Mesendoderm (in vitro differentiated cells): ENCODE results near the gene PARP11.
A peak's percentile ranks its signal among the peaks of the same experiment; 100 is the strongest.

ENCODE experiments used
- DNase-seq: peaks from one replicate; pipeline ENCODE4 v3.0.0; 2013
- H2AK5ac ChIP-seq: 2 replicates; pipeline ENCODE4 v1.6.1; 2013; ENCODE audit warnings: low read length, inconsistent platforms
- H2BK120ac ChIP-seq: 2 replicates; pipeline ENCODE4 v1.6.1; 2013; ENCODE audit warnings: low read depth, mild to moderate bottlenecking, low read length, moderate library complexity, mixed read lengths
- H2BK15ac ChIP-seq: replicated peaks from 2 replicates; pipeline ENCODE4 v1.6.1; 2013; ENCODE audit warnings: low read depth, mild to moderate bottlenecking, moderate library complexity
- H2BK5ac ChIP-seq: 2 replicates; pipeline ENCODE4 v1.6.1; 2013; ENCODE audit warnings: low read length, inconsistent platforms
- H3K18ac ChIP-seq: 2 replicates; pipeline ENCODE4 v1.6.1; 2013; ENCODE audit warnings: mild to moderate bottlenecking, low read length, mixed read lengths
- H3K23ac ChIP-seq: one replicate; pipeline ENCODE4 v1.6.1; 2013; ENCODE audit warnings: low read length
- H3K27ac ChIP-seq: 2 replicates; pipeline ENCODE4 v1.5.1; 2013; ENCODE audit warnings: low read depth, mild to moderate bottlenecking, inconsistent platforms, low read length, moderate library complexity
- H3K27me3 ChIP-seq: 2 replicates; pipeline ENCODE4 v1.6.1; 2013; ENCODE audit warnings: low read length, control low read depth, mild to moderate bottlenecking, inconsistent platforms; ENCODE audit not compliant: insufficient read depth, poor library complexity
- H3K36me3 ChIP-seq: 2 replicates; pipeline ENCODE4 v1.6.1; 2013; ENCODE audit warnings: low read length, inconsistent platforms; ENCODE audit not compliant: control insufficient read depth, insufficient read depth
- H3K4ac ChIP-seq: one replicate; pipeline ENCODE4 v1.6.1; 2013; ENCODE audit warnings: low read depth, mild to moderate bottlenecking, low read length, moderate library complexity
- H3K4me1 ChIP-seq: 2 replicates; pipeline ENCODE4 v1.6.1; 2013; ENCODE audit warnings: low read depth, low read length, inconsistent platforms; ENCODE audit not compliant: control insufficient read depth
- H3K4me2 ChIP-seq: 2 replicates; pipeline ENCODE4 v1.6.1; 2013; ENCODE audit warnings: low read length
- H3K4me3 ChIP-seq: 2 replicates; pipeline ENCODE4 v1.5.1; 2013; ENCODE audit warnings: mild to moderate bottlenecking, low read length
- H3K56ac ChIP-seq: one replicate; pipeline ENCODE4 v1.6.1; 2013; ENCODE audit warnings: low read length
- H3K79me1 ChIP-seq: 2 replicates; pipeline ENCODE4 v1.6.1; 2013; ENCODE audit warnings: low read length, inconsistent platforms
- H3K79me2 ChIP-seq: 2 replicates; pipeline ENCODE4 v1.6.1; 2013; ENCODE audit warnings: mild to moderate bottlenecking, low read length; ENCODE audit not compliant: control insufficient read depth, insufficient read depth
- H3K9ac ChIP-seq: 2 replicates; pipeline ENCODE4 v1.6.1; 2013; ENCODE audit warnings: low read length, inconsistent platforms
- H4K5ac ChIP-seq: one replicate; pipeline ENCODE4 v1.6.1; 2013; ENCODE audit warnings: low read length
- H4K8ac ChIP-seq: one replicate; pipeline ENCODE4 v1.6.1; 2013; ENCODE audit warnings: low read depth, mild to moderate bottlenecking, control low read depth, low read length, moderate library complexity
- WGBS: extraction: QIAGEN DNeasy Blood & Tissue Kit; methylation state at CpG from one replicate; pipeline ENCODE4 v1.1.7; 2013; ENCODE audit warnings: low lambda C conversion rate, missing lambda C conversion rate; ENCODE audit not compliant: insufficient coverage; ENCODE audit errors: extremely low coverage; 5-methylcytosine and 5-hydroxymethylcytosine counted together

Gene PARP11

DNA sequence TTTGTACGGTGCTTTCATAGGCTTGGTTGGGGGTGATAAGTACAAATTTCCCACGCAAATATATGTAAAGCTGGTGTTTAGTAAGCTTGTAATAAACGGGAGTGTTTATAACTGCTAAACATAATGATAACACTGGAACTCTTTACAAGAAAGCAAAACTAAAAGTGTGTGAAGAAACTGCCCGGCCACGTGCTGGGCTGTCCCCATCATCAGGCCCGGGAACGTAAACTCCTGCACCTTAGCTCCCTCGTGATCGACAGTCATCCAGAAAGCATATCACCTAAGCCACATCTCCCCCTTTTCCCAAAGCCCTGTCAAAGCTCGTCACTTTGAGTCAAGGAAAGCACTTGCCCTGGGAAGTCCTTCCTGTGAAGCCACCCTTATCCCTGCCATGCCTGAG is 18.0 kb upstream of the PARP11 start:
- H3K4me2 ChIP-seq: no peak overlapping the region
- H3K18ac ChIP-seq: no peak overlapping the region
- no peak overlapping the region for H2AK5ac ChIP-seq
- no peak overlapping the region for H3K4me3 ChIP-seq
- no peaks in the 10 kb centered on the region for H3K36me3 ChIP-seq
- no CpG with 5 or more reads among the region's 10 CpGs for WGBS
- no peak overlapping the region for H2BK5ac ChIP-seq
- H3K79me2 ChIP-seq: no peaks in the 10 kb centered on the region
- no peak overlapping the region for H2BK15ac ChIP-seq
- no peak overlapping the region for H3K9ac ChIP-seq
- H3K27ac ChIP-seq: no peak overlapping the region
- no peaks in the 10 kb centered on the region for H3K79me1 ChIP-seq
- H2BK120ac ChIP-seq: no peak overlapping the region
- H4K5ac ChIP-seq: no peak overlapping the region
- H3K27me3 ChIP-seq: no peaks in the 10 kb centered on the region
- no peak overlapping the region for H3K23ac ChIP-seq
- no peak for DNase-seq
- H3K4me1 ChIP-seq: no peaks in the 10 kb centered on the region
- H3K4ac ChIP-seq: no peak overlapping the region
- H4K8ac ChIP-seq: no peak overlapping the region
- H3K56ac ChIP-seq: no peak overlapping the region

DNA sequence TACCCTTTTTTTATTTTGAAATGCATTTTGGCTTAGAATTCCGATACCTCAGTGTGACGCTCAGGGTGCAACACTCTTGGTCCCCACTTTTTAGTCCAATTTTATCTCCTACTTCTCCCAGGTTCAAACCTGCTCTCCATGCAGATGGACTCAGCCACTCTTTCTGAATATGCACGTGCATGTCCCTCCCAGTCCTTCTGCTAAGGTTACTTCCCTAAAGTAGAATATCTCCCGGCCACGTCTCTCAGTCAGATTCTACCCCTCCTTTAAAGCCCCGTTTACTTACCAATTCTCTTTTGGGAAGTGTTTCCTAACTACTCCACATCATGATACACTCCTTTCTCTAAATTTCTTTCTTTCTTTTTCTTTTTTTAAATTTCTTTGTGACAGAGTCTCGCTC is 15.5 kb upstream of the PARP11 start:
- H3K9ac ChIP-seq: no peak overlapping the region
- H2AK5ac ChIP-seq: no peak overlapping the region
- H4K5ac ChIP-seq: no peak overlapping the region
- no peak overlapping the region for H2BK5ac ChIP-seq
- H3K56ac ChIP-seq: no peak overlapping the region
- no peak overlapping the region for H4K8ac ChIP-seq
- no peaks in the 10 kb centered on the region for H3K4me1 ChIP-seq
- no peak overlapping the region for H3K4me2 ChIP-seq
- H2BK15ac ChIP-seq: no peak overlapping the region
- H3K18ac ChIP-seq: no peak overlapping the region
- no peak overlapping the region for H3K27ac ChIP-seq
- H2BK120ac ChIP-seq: no peak overlapping the region
- H3K79me2 ChIP-seq: no peaks in the 10 kb centered on the region
- H3K79me1 ChIP-seq: no peaks in the 10 kb centered on the region
- H3K27me3 ChIP-seq: no peaks in the 10 kb centered on the region
- H3K4me3 ChIP-seq: no peak overlapping the region
- WGBS: no CpG with 5 or more reads among the region's 7 CpGs
- no peaks in the 10 kb centered on the region for H3K36me3 ChIP-seq
- H3K4ac ChIP-seq: no peak overlapping the region
- DNase-seq: no peak
- H3K23ac ChIP-seq: no peak overlapping the region

GRCh38 chr12:3885277-3886094 is 12.3 kb upstream of the PARP11 start:
- Histone ChIP-seq H3K27ac (no peak overlapping the region), H3K23ac (no peak overlapping the region), H2BK15ac (no peak overlapping the region), H3K4me3 (no peak overlapping the region), H2BK5ac (no peak overlapping the region), H3K27me3 (no peaks in the 10 kb centered on the region), H3K4me1 (peaks cover 17% of the 10 kb centered on the region), H3K36me3 (no peaks in the 10 kb centered on the region), H4K8ac (no peak overlapping the region), H3K4ac (no peak overlapping the region), H3K9ac (no peak overlapping the region), H3K79me1 (no peaks in the 10 kb centered on the region), H4K5ac (no peak overlapping the region), H3K79me2 (no peaks in the 10 kb centered on the region), H2BK120ac (no peak overlapping the region), H3K4me2 (no peak overlapping the region), H2AK5ac (no peak overlapping the region), H3K56ac (no peak overlapping the region), H3K18ac (no peak overlapping the region)
- WGBS: no CpG with 5 or more reads among the region's 8 CpGs
- DNase-seq: peak; percentile 57

- no peaks in the 10 kb centered on the region for H3K36me3 ChIP-seq
- H3K27ac ChIP-seq: no peak overlapping the region
- H3K18ac ChIP-seq: no peak overlapping the region
- no peak overlapping the region for H2AK5ac ChIP-seq
- H3K79me2 ChIP-seq: no peaks in the 10 kb centered on the region
- H2BK120ac ChIP-seq: no peak overlapping the region
- no peak overlapping the region for H3K56ac ChIP-seq
- H3K4me1 ChIP-seq: peaks cover 17% of the 10 kb centered on the region
- no peak overlapping the region for H3K23ac ChIP-seq
- no peak overlapping the region for H2BK5ac ChIP-seq
- no peak overlapping the region for H3K4me3 ChIP-seq
- H3K27me3 ChIP-seq: no peaks in the 10 kb centered on the region
- WGBS: no CpG with 5 or more reads among the region's 6 CpGs
- H4K8ac ChIP-seq: no peak overlapping the region
- no peak overlapping the region for H4K5ac ChIP-seq
- DNase-seq: no peak
- no peak overlapping the region for H3K4ac ChIP-seq
- no peak overlapping the region for H3K4me2 ChIP-seq
- H3K9ac ChIP-seq: no peak overlapping the region
- H2BK15ac ChIP-seq: peak overlapping the region; percentile 39
- H3K79me1 ChIP-seq: no peaks in the 10 kb centered on the region
Observed at GRCh38 chr12:3884671-3885070, 11.5 kb upstream of the PARP11 start.

DNA sequence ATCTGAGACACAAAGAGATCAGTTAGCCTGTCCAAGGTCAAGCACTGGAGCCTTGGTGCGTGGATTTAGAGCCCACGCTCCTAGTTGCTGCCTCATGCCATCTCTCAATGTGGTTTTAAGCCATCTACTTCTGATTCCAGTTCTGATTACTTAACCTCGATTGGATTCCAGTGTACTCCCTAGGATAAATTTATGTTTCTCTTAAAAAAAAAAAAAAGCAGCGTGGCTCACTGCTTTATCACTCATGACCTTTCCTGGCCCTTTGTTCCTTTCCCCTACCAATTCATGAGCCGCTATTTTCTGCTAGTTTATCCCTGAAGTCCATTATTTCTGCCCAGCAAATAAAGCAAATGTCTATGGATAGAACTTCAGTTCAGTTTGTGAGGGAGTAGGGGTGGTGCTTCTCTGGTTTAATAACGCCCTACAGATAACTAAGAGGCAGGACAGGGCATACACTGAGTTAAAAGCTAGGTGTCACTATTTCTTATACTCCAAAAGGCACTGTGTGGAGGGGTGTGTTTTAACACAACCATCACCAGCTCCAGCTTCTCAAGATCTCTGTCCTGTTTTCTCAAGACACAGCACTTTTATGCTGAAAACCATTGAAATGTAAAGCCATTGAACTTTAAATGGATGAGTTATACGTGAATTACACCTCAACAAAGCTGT is 9.8 kb upstream of the PARP11 start:
- no peaks in the 10 kb centered on the region for H3K36me3 ChIP-seq
- peak overlapping the region; percentile 73 for H4K5ac ChIP-seq
- H4K8ac ChIP-seq: no peak overlapping the region
- H2BK15ac ChIP-seq: no peak overlapping the region
- H2BK5ac ChIP-seq: peak overlapping the region; percentile 93
- no peaks in the 10 kb centered on the region for H3K79me2 ChIP-seq
- H3K18ac ChIP-seq: peak overlapping the region; percentile 64
- DNase-seq: peak; percentile 78
- H3K79me1 ChIP-seq: no peaks in the 10 kb centered on the region
- no peak overlapping the region for H3K4me3 ChIP-seq
- H3K23ac ChIP-seq: no peak overlapping the region
- peak overlapping the region; percentile 90 for H2AK5ac ChIP-seq
- H2BK120ac ChIP-seq: peak overlapping the region; percentile 99
- WGBS: no CpG with 5 or more reads among the region's 7 CpGs
- H3K4me2 ChIP-seq: no peak overlapping the region
- peak overlapping the region; percentile 87 for H3K27ac ChIP-seq
- H3K56ac ChIP-seq: peak overlapping the region; percentile 82
- H3K9ac ChIP-seq: peak overlapping the region; percentile 41
- H3K4me1 ChIP-seq: peaks cover 17% of the 10 kb centered on the region
- H3K4ac ChIP-seq: no peak overlapping the region
- H3K27me3 ChIP-seq: no peaks in the 10 kb centered on the region
